ENCODE data around the gene CEBPA.
A peak's percentile ranks its signal among the peaks of the same experiment; 100 is the strongest.

The CEBPA gene

DNA sequence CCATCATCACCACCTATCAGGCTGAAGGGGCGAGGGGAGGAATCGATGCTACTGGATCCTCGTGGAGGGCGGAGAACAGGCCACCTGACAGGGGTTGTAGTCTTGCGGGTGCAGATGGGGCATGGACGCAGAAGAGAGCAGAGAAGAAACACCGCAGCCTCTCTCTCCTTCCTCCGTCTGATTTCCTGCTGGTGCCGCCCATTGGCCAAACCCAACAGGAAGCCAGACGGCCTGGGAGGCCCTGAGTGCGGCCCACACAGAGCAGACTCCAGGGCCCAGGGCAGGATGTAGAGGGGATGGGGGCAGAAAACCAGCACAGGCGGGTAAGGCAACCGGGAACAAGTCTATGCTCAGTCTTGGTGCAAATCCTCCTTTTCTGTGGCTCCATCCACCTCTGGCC, 15.4 kb downstream of the CEBPA start:
- DNase-seq: peak; percentile 52

DNA sequence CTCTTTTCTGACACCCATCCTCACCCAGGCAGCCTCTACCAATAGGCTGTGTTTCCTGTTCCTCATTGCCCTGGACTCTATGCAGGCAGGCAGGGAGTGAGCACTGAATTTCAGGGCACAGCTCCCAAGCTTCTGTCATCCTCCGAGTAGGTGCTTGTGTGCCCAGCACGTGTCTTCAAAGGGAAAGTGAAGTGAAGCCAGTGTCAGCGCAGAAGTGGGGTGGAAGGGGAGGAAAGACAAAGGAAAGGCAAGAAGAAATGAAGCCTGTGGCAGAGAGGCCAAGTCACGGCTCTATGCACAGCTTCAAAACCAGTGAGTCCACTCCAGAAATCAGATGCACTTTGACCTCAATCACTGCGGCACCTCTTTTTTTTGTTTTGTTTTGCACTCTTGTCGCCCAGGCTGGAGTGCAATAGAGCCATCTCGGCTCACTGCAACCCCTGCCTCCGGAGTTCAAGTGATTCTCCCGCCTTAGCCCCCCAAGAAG, 16.9 kb downstream of the CEBPA start:
- DNase-seq: no peak

DNA sequence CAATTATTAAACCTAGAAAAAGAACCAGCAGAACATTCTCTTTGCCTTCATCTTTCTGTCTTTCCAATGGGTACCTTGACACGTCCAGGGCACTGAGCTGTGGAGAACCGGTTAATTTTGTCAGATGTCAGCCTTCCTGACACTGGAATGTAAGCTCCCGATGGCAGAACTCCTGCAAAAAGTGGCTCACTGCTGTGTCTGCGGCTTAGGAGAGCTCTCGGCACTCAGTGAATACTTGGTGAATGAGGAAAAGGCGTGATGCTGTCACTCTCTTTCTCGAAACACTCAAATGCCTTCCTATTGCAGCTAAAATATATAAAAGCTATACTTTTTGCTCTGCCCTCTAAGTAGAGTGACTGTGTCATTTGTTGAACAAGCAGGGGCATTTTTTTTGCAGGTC, 17.6 kb downstream of the CEBPA start:
- no peak for DNase-seq

DNA sequence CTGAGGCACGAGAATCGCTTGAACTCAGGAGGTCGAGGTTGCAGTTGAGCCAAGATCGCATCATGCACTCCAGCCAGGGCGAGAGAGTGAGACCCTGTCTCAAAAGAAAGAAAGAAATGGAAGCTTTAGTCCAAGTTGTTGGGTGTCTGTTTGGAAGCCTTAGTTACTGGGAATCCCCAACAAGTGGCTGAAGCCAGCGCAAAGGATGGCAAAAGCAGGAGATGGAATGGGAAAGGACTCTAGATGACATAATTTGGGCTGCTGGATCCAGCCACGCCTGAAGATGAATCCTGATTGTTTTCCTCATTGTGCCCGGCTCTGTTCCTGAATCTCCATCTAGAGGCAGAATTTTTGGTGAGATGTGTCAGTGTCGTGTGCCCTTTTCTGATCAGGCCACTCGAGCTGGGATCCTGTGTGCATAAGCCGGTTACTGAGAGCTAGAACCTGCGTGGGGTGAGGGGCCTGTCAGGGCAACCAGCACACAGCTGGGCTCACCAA, 18.1 kb downstream of the CEBPA start:
- DNase-seq: no peak

DNA sequence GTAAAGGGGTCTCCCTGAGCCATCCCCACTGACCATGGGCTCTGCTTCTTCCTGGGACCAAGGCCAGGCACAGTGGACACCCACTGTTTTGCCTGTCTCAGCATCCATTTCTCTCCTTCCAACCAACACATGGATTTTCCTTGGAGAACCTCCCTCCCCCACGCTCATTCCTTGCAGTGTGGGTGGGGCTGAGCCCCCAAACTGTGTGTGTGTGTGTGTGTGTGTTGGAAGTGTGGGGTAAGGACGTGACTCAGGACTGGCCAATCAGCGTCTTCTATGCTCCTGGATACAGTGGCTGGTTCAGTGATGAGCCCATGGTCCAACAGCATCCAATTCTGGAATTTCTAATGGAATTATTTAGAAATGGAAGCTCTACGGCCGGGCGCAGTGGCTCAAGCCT, 18.7 kb downstream of the CEBPA start:
- no peak for DNase-seq

DNA sequence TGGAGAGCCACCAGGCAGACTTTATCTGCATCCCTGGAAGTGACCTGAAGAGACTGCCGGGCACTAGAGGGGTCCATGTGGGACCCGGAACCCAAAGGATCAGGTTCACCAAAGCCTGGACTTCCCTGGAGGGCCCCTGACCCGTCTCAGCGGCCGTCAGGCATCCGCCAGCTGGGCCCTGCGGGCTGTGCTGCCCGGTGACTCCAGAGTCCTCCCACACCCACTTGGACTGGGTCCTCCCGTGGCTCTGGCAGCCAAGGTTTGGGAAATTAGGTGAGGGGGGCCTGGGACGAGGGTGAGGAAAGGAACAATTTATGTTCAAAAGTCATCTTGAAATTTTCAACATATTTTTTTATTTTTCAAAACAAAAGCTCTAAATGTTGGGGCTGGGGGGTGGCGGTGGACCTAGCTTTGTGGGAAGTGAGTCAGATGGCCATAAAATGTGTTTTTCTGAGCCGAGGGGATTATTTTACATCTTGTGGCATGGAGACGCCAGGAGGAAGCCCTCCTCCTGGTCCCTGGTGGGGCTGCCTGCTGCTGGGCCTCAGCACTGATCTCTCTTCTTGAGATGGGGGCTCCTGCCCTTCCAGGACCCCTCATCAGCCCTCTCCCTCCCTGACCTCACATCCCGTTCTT, 20.2 kb downstream of the CEBPA start:
- no peak for DNase-seq

DNA sequence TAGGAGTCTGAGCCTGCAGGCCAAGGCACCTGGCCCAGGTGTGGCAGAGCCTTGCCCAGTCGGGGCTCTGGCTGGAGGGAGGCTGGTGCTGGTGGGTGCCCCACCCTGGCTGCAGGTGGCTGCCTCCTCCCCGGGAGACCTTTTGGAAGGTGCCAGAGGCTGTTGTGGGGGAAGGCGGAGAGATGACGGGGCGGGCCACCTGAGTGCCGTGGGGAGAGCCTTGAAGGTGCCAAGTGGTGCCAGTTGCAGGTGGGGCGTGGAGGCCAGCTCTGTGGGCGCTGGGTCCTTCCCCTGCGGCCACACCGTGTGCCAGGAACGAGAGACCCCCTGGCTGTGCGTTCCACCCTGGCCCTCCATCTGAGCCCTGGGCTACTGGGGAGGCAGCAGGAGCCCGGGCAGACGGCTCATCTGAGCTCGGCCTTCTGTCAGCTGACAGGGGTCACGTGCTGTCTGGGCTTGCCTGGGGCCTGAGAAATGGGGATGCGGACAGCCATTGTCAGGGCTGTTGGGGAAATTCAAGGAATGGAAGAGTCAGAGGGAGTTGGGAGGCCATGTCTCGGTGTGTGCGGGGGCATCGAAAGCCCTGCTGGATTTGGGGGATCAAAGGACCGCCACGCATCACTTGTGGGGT, 20.9 kb downstream of the CEBPA start:
- DNase-seq: no peak

DNA sequence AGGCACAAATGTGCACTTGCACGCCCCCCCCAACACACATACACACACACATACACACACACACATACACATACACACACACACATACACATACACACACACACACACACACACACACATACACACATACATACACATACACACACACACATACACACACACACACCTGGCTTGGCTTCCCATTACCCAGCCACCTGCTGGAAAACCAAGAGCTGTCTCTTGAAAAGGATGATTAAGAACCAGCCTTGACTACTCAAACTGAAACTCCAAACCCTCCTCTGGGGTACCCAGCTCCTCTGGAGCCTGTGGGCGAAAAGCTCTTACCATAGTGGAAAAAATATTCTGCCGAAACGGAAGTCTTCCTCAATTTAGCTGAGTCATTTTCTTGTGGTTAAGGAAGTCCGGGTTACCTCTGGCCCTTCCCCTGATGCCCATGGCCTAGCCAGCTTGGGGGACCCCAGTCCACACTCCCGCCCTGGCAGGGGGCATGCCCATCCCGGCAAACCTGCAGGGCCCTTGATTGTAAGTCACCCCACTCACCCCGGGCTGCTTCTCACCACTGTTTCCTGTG, 21.9 kb downstream of the CEBPA start:
- peak; percentile 94 for DNase-seq

DNA sequence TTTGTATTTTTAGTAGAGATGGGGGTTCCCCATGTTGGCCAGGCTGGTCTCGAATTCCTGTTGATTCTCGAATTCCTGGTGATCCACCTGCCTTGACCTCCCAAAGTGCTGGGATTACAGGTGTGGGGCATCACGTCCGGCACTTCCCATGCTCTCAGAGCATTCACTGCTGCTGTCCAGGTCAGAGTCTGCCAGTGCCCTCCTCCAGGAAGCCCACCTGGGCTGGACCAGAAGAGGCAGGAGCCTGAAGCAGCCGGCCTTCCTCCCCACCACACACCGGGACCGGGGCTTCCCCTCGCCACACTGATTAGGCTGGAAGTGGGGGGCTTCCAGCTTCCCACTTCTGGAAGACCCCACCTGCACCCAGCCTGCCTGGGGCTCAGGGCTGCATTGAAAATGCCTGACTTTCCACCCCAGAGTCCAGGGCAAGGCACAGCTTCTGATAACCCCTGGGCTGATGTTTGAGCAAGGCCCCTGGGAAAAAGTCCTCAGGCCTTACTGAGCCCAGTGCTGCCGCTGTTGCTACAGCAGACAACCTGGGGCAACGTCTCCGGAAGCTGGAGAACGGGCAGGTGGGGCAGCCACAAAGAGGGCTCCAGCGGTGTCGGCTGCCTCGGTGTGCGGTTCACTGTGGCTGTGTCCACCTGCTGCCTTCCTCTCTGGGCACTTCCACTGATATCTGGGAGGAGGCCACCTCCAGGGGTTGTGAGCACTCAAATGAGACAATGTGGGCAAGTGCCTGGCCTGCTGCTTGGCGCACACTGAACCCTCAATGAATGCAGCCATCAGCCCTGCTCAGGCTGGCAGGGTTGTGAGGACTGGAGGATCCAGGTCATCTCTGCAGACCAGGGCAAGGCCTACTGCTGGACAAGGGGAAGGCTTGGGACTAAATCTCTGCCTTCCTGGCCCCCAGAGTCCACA, 22.6 kb downstream of the CEBPA start:
- DNase-seq: no peak

DNA sequence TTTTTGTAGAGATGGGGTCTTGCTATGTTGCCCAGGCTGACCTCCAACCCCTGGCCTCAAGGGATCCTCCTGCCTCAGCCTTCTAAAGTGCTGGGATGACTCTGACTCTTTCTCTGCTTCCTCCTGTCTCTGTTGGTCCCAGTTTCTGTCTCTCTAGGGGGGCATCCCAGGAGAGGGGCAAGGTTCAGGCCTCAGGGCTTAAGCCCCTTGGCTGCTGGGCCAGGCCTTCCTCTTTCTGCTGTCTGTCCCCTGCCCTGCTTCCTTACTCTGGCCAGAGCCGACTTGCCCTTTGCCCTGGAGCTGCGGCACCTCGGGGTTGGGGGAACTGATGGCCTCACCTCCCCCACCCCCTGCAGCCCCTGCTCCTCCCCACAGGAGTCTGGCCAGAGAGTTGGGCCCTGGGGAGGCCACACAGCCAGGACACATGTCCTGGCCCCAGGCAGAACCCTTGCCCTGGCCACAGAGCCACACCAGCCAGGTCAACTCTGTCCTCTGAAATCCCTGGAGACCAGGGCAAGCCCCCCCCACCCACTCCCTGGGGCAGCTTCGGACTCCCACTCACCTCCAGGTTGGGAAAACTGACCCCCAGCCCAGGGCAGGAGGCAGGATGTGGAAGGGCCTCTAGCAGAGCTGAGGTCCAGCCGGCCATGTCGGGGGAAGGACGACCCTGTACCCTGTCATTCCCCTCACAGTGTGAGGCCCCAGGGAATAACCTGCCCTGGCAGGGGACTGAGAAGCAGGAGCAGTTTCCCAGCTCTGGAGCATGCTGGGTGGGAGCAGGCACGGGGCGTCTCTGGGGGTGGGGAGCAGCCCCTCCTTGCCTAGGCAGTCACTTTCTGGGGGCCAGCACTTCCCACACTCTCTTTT, 23.7 kb downstream of the CEBPA start:
- no peak for DNase-seq

DNA sequence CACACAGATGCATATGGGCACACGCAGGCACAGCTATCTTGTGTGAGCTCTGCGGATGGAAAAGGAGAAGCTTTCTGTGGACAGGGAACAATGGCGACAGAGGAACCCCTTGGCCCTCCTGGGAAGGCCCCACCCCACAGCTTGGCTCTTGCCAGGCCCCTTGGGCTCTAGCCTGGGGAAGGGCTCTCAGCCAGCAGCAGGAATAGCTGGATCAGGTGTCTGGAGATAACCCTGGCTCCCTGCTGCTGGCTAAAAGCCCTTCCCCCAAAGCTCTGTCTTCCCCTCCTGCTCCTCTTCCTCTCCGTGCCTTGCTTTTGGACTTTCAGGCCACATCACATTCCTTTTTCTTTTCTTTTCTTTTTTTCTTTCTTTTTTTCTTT, 24.3 kb downstream of the CEBPA start:
- DNase-seq: no peak

DNA sequence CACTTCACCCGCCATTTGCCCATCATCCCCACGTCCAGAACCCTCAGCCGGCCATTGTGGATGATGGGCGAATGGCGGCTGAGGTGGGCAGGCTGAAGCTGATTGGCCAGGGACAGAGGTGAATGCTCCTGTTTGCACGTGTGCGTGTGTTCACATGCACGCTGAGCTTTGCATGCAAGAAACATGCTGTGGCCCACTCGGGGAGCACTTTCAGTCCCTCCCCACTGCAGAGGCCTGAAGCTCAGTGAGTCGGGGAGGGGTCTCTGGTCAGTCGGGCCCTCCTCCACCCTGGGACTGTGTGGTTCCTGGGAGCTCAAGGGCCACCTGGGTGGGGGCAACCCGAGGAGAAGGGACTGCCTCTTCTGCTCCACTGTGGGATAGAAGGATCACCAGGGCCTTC, 24.9 kb downstream of the CEBPA start:
- DNase-seq: no peak

DNA sequence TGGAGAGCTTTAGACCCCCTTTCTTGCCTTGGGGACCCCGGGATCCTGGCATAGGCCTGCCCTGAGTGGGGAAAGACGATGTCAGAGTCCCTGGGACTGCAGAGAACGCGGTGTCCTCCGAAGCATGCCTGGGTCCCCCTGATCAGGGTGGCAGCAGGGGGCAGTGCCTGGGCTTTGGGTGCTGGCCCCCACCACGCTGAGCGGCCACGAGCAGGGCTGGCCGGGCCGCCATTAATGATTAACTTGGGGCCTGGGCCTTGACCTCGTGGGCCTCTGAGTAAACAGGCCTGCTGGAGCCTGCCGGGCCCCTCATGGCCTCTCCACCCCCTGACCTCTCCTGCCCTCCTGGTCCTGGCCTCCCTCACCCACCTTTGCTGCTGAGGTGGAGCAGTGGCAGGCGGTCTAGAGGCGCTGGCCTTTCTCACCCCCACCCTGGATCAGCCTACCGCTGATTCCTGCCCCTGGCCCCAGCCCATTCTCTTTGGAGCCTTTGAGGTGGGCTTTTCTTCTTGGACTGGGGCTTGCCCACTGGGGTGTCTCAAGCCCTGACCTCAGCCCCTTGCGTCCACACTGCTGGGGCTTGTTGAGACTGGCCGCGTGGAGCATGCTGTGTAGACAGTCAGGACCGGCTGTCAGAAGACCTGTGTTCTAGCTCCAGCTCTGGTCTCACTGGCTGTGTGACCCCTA, 26.3 kb downstream of the CEBPA start:
- no peak for DNase-seq

DNA sequence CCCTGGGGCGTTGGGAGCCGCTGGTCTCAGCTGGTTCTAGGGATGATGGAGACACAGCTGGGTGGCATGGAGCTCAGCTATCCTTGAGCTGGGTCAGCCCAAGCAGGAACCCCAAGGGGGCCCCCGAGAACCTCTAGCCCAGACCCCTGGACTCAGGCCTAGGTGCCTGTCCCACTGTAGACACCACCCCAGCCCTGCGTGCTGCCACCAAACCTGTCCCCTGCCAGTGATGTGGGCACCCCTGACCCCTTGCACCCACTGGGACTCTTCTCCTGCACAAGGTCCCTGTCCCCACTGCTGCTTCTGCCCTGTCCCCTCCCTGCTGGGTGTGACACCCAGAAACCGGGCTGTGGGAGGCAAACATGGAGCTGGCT, 26.8 kb downstream of the CEBPA start:
- no peak for DNase-seq

DNA sequence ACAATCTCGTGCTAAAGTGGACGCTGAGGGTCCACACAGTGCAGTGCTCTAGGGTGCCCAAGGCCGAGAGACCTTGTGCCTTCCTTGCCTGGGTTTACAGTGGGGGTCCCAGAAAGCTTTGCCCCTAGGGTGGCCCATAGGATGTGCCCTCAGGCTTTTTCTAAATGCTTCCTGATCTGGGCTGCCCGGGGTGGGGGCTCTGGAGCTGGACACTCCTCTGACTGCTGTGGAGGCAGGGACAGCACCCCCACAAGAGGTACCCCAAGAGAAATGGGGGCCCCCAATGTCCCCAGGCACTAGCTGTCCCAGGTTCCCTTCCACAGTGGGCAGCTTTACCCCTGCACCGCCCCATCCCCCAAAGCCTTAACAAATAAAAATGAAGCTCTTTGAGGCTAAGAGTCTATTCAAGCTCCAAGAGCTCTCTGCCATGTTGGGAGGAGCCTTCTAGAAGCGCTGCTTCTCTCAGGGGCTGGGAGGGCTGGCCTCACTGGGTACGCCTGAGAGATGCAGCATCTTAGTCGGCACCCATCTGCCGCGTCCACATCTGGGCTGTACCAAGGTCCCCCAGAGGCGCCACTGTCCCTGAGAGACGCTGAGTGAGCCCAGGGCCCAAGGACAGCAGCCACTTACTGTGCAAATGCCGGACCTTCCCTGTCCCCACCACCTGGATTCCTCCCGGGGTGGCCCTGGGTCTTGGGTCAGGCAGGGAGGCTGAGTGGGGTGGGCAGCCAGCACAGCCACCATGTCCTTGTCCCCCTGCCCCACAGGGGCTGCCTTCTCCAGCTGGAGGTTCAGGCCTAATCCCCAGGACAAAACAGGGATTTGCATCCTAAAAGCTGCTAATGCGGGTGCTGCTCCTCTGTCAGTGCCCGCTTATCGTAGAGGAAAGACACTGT, 27.4 kb downstream of the CEBPA start:
- DNase-seq: no peak

DNA sequence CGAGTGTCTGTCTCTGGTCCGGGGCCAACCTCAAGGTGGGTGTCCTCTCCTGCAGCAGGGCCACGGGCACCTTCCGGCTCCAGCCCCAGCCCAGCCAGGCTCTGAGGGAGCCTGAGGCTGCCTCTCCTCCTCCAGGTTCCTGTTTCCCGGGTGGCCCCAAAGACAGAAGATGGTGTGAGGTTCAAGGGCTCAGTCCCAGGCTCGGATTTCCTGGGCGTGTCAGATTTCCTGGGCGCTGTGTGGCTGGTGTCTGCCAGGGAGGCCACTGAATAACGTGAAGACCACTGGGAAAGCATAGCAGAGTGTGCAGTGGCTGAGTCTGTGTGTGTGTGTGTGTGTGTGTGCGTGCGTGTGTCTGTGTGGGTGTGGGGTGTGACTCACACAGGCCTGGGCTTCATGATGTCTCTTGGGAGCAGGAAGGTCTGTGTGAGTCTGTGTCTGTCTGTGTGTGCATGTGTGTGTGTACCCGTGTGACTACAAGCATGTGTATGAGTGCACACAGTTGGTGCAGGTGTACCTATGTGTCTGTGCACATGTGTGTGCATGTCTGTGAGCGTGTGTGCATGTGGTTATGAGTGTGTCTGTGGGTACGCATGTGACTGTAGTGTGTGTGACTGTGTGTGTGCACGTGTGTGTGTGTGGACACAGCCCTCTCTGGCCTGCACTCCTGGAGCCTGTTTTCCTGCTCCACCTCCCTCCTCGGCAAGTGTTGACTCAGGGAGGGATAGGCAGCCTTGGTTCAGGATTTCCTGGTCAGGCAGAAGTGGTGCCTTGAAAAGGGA, 28.3 kb downstream of the CEBPA start:
- DNase-seq: peak; percentile 34

DNA sequence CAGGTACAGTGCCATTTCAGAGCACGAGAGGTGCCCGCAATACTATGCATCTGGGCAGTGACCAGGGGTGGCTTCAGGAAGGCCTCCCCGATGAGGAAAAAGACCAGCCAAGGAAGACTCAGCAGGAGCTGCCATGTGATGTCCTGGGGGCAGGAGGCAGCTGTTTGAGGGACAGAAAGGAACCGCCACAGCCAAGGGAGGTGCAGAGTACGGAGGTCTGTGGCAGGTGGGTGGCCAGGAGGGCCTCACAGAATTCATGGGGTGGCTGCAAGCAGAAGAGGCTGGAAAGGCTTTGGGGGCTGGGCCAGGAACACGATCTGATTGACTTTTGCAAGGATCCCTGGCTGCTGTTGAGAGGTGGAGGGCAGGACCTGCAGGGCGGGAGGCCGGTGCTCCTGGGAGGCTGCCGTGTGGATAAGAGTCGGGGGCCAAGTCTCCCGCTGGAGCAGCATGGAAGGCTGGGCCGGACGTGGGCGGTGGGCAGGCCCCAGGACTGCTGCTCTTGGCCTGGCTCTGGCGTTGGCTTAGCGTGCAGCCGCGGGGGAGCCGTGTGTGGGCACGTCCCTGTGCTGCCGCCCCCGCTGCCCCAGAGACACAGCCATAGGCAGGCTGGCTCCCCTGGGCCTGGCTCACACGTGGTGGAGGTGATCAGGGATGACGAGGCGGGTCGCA, 29.1 kb downstream of the CEBPA start:
- DNase-seq: no peak

DNA sequence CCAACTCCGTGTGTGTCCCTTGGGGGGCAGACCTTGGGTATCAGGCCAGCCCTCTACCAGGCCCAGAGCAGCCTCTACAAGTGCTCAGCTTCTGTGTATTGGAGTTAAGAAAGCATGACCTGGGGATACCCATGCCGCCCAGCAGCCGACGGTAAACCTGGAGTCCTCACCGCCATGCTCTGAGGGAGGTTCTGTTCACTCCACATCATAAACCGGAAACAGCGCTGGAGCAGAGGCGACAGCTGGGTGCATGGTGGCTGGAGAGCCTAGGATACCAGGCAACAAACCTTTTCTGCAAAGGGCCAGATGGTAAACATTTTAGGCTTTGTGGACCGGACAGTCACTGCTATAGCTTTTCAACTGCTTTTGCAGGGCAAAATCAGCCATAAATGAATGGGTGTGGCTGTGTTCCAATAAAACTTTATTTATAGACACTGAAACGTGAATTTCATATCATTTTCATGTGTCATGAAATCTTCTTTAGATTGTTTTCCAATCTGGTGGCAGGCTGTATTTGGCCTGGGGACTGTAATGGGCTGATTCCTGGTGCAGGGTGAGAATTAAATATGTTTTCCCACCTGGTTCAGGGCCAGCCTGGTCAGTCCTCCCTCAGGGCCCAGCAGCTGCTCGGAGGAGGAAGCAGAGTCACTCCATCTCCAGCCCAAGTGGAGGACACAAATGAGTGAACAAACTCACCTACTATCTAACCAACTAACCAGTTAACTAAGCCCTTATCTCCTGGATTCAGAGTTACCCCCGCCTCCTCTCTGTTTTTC, 30.9 kb downstream of the CEBPA start:
- DNase-seq: no peak
